ENCODE data around the gene HNRNPA3.
A peak's percentile ranks its signal among the peaks of the same experiment; 100 is the strongest.
"Not testable (repeated sequence)": the region's sequence is repeated elsewhere in the genome, so short reads cannot be mapped to it uniquely, and the experiment has no call there.

The HNRNPA3 gene

DNA sequence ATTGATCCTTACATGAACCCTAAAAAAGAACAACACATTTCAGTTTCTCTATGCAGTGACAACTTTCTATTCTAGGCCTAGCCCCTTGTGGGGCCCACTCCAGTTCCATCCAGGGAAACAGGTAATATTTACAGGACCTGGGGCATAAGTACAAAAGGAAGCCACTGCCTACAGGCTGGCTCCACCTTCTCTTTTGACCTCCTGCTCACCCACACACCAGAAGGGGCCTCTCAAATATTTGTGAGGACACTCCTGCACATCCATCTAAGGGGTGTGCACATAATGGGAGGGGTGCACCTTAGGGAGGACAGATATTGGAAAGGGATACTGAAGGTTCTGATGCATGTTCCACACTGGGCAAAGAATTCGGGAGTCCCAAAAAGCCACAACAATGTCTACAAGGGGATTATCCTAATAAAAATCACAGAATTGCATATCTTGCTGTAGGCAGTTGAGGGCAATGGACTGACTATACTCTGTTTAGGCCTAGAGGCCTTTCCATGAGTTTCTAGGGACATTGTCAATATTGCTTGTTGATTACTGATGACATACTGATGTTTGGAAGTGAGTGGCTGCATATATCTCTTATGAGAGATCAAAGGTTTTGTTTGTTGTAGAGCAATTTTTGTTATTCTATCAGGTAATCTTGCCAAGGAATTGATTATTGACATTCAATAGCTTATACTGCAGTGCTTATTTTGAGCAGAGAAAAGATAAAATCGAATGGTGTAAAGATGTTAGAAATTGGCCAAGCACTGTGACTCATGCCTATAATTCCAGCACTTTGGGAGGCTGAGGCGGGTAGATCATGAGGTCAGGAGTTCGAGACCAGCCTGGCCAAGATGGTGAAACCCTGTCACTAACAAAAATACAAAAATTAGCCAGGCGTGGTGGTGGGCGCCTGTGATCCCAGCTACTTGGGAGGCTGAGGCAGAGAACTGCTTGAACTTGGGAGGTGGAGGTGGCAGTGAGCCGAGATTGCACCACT is 23.8 kb upstream of the HNRNPA3 start:
- no peak for DNase-seq (ENCODE audit: low spot score)

- DNase-seq (ENCODE audit: low spot score): no peak
Observed at GRCh38 chr2:177190941-177191340, 21.7 kb upstream of the HNRNPA3 start.

DNA sequence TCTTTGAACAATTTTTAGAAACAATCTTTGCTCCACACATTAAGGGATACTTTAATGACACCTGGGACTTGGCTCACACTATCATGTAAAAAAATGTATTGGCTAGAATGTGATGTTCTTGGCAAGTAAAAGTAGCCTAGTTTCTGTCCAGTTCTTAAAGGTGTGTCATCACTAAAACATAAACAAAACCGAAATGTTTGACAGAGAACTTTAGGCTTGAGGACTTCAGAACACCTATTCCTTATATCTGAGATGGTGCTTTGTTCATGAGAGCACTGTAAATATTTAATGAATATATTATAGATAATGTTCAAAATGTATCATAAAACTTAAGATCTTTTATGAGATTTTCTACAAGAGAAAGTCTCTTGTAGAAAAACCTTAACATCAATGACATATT is 19.8 kb upstream of the HNRNPA3 start:
- no peak for DNase-seq (ENCODE audit: low spot score)

GRCh38 chr2:177193240-177193639 is 19.4 kb upstream of the HNRNPA3 start:
- no peak for DNase-seq (ENCODE audit: low spot score)

GRCh38 chr2:177195194-177195593 is 17.4 kb upstream of the HNRNPA3 start:
- no peak for DNase-seq (ENCODE audit: low spot score)

DNA sequence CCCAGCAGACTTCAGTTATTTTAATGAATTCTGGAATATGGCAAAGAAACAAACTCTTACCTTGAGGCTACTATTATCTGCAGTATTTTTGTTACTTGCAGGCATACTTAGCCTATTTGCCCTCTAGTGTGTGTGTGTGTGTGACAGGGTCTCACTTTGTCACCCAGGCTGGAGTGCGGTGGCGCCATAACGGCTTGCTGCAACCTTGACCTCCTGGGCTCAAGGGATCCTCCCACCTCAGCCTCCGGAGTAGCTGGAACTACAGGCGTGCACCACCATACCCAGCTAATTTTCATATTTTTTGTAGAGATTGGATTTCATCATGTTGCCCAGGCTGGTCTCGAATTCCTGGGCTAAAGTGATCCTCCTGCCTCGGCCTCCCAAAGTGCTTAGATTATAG is 12.2 kb upstream of the HNRNPA3 start:
- not testable (repeated sequence) for DNase-seq (ENCODE audit: low spot score)

DNA sequence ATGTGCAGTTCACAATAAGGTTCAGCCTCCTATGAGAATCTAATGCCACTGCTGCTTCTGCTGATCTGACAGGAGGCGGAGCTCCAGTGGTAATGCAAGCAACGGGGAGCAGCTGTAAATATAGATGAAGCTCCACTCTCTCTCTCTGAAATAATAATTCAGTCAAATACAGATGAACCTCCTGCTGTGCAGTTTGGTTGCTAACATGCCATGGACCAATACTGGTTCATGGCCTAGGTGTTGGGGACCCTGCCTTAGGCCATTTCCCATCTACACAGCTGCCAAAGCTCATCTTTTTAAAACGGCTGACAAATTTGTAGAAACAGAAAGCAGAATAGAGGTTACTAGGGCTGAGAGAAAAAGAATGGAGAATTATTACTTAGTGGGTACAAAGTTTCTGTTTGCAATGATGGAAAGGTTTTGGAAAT is 10.7 kb upstream of the HNRNPA3 start:
- DNase-seq (ENCODE audit: low spot score): no peak

- DNase-seq (ENCODE audit: low spot score): no peak
Observed at GRCh38 chr2:177204417-177204816, 8.2 kb upstream of the HNRNPA3 start.

DNA sequence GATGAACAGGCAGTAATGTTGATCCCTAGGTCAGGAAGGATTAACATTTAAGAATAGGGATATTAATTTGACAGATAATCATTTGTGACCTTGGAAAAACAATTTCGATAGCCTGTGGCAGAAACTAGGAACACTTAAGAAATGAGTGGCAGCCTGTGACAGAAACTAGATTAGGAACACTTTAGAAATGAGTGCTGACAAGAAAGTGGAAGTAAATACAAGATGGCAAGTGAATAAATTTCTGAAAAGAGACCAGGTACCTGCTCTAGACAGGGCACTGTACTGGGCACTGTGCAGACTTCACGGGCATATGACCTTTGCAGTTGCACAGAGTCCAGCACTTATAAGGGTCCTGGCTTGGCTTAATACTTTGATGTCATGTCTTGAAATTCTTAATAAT is 5.5 kb upstream of the HNRNPA3 start:
- no peak for DNase-seq (ENCODE audit: low spot score)

DNA sequence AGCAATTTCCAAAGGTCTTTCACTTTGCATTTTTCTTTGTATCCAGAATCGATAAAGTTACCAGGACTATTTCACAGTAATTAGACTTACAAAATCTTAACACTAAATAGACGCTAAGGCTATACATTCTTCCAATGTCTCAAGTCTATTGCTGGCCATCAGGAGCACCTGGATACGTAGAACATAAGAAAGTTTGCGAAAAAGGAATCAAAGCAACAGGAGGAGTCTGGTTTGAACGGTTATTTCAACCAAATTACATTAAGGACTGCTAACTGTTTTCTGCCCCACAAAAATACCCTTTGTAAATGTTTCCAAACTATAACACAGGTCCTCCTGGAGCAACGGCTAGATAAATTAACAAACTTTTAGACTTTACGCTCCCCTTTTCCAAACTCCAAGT is 1.4 kb upstream of the HNRNPA3 start:
- DNase-seq (ENCODE audit: low spot score): no peak

GRCh38 chr2:177211576-177212105 is 953 bp upstream of the HNRNPA3 start:
- DNase-seq (ENCODE audit: low spot score): no peak

DNA sequence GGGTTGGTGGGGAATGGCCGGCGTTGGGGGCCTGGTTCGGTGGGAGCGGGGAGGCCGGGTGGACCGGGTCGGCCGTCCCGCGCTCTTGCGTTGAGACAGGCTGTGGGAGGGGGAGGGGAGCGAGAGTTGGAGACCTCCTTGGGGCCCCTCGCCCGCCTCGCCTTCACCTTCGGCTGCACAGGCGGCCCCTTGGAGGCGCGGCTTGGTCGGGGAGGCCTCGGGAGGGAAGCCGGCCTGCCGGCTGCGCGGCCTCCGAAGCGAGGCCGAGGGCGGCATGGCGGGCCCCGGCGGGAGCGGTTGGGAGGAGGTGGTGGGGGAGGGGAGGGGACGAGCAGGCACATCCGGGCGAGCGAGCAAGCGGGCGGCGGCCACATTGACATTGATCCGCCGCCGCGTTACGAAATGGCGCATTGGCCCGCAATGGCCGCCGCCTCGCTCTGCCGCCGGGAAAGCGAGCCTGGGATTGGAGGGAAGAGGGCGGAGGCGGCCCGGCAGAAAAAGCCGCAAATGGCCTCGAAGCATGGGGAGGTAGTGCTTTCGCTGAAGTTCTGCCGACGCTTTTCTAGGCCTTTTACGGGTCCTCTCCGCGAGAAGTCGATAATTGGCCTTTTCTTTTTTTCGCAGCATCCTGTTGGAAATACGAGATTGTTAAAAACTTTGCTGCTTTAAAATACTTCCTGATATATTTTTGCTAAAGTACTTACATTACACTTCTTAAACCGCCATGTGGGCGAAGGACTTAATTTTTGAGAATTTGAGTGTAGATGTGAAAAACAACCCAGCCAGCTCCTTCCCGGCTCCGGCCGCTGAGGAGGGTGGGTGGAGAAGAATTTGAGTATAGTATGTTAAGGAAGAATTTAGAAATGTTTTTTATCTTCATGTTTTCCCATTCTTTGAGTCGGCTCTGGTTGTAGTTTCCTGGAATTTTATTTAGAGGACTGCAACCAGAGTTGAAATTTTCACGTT is 580 bp downstream of the HNRNPA3 start:
- peak; percentile 88 for DNase-seq (ENCODE audit: low spot score)

- DNase-seq (ENCODE audit: low spot score): no peak
Observed at GRCh38 chr2:177217247-177217843, 4.8 kb downstream of the HNRNPA3 start.

GRCh38 chr2:177219787-177220186 is 7.2 kb downstream of the HNRNPA3 start:
- peak; percentile 46 for DNase-seq (ENCODE audit: low spot score)

GRCh38 chr2:177221534-177221933 is 8.9 kb downstream of the HNRNPA3 start:
- no peak for DNase-seq (ENCODE audit: low spot score)

- DNase-seq (ENCODE audit: low spot score): no peak
Observed at GRCh38 chr2:177221970-177222369, 9.4 kb downstream of the HNRNPA3 start.

DNA sequence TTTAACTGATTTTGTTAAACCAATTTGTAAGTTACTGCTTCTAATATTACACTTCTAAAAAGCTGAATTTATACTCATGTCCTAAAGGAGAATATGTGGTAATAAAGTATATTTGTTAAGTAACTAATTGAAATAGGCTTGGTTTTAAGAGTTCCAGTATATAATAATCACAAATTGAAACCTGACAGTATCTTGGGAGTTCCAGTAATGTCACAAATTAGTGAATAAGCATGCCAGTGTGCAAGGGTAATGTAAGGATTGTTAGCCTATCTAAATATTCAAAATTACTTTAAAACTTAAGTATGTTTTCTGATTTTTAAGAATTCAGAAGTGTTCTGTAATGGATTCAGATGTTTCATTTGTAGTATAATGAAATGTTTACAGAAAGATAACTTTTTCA is 10.8 kb downstream of the HNRNPA3 start:
- DNase-seq (ENCODE audit: low spot score): not testable (repeated sequence)

DNA sequence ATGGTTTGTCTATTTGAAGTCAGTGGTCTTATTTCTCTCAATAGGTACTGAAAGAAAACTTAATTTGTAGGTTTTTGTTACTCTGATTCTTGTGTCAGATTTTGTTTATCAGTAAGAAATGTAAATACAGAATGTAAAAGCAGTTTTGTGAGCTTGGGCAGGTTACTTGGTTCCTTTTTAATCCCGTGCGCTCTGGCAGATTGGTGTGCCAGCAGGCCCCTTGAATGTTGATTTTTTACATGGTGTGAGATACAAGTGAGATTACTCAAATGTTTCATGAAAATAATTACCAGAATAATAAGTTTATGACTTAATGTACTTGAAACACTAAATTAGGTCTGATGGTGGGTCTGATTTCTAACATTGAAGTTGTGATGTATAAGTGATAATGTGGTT is 13.4 kb downstream of the HNRNPA3 start:
- DNase-seq (ENCODE audit: low spot score): no peak

DNA sequence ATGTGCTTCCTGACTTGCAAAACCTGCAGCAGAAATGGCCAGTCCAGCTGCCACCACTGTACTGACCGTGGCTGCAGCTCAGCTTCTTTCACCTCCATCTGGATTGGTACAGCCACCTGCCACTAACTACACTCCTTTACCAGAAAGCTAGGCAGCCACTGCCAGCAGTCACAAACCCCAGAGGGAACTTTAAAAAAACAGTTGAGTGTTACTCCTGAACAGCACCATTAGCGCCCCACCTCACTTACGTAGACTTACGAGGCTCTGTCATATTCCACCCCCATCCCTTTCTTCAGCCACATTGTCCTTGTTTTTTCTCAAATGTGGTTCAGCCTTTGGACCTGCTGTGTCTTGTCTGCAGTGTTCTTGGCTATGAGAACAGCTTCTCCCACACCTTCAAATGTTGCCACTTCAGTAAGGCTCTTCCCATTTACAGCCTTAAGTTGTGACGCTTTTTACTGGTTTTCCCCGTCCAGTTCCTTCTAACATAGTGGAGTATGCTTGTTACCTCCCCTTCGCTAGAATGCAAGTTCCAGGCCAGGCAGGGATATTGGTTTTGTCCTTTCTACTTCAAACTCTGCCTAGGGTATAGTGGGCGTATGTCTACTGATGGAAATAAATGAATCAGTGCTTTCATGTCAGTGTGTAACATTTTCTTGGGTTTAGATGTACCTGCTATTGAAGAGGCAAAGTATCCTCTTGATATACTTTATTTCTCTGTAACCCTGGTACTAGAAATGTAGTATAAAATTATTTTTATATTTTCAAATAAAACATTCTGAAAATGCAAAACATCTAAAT is 17.0 kb downstream of the HNRNPA3 start:
- no peak for DNase-seq (ENCODE audit: low spot score)

DNA sequence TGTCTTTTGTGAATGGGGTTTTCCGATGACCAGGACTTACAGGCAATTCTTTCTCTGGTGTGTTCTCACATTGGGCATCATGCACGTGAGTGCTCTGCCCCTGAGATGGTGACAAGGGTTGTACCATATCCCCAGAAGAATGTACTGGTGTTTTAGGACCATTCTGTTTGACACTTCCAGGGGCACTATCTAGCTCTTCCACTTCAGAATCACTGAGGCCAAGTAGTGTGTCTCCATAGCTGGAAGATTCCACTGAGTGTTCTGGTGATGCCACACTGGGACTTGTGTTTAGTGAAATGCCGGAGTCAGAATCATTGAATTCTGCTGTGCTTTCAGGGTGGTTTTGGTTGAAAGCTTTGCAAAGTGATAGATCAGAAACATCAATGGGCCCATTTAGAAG is 18.7 kb downstream of the HNRNPA3 start:
- DNase-seq (ENCODE audit: low spot score): no peak

DNA sequence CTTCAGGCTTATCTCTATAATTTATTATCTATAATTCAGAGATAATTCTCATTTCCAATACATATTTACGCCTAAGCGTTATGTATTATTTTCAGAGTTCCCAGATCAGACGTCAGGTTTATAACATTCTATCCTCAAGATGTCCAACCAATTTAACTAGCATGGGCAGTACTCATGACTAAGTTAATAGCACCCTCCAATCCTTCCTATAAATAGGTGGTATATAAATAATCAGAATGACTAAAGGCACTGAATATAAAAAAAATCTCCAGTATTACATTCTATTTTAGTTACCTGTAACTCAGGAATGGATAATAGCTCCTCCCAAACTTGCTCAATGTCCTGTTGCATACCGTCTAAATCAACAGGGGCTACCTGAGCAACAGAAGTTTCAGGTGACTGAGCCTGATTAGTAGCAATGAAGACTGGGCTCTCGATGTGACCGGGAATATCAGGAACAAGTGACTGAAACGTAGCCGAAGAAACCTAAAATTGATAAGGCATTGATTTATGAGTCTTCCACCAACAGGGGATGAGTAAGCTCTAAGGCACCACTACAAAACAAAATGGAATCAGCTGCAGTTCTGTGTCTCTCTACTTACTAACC is 19.6 kb downstream of the HNRNPA3 start:
- no peak for DNase-seq (ENCODE audit: low spot score)

Measured in hematopoietic multipotent progenitor cell treated with erythropoietin and hydrocortisone succinate and interleukin-3 and kit ligand, for 15 days (in vitro differentiated cells).